Measurements from ENCODE around the gene GOLGA8M.
"Not testable (repeated sequence)": the region's sequence is repeated elsewhere in the genome, so short reads cannot be mapped to it uniquely, and the experiment has no call there.

DNA sequence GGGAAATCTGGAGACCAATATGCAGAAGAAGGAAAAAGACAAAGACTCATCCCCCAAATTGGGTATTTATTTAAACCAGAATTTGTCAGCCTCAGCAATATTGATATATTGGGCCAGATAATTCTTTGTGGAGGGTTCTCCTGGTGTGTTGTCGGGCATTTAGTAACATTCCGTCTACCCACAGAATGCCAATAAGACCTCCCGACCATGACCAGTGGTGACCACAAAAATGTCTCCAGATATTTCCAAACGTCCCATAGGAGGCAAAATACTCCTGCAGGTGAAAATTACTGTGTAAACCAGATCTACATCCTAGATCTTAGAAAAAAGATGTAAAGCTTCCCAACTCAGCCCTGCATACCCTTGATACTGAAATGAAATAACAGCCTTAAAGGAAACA lies 2.0 kb upstream of the GOLGA8M start:
- TF ChIP-seq, protein P1, sequence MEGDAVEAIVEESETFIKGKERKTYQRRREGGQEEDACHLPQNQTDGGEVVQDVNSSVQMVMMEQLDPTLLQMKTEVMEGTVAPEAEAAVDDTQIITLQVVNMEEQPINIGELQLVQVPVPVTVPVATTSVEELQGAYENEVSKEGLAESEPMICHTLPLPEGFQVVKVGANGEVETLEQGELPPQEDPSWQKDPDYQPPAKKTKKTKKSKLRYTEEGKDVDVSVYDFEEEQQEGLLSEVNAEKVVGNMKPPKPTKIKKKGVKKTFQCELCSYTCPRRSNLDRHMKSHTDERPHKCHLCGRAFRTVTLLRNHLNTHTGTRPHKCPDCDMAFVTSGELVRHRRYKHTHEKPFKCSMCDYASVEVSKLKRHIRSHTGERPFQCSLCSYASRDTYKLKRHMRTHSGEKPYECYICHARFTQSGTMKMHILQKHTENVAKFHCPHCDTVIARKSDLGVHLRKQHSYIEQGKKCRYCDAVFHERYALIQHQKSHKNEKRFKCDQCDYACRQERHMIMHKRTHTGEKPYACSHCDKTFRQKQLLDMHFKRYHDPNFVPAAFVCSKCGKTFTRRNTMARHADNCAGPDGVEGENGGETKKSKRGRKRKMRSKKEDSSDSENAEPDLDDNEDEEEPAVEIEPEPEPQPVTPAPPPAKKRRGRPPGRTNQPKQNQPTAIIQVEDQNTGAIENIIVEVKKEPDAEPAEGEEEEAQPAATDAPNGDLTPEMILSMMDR (IDR thresholded peaks at IDR 0.05; ENCODE audit: insufficient read depth, low read length): not testable (repeated sequence)
- not testable (repeated sequence) for TF ChIP-seq POLR2AphosphoS5 (IDR thresholded peaks at IDR 0.05; ENCODE audit: low read depth)
- TF ChIP-seq, protein P2, sequence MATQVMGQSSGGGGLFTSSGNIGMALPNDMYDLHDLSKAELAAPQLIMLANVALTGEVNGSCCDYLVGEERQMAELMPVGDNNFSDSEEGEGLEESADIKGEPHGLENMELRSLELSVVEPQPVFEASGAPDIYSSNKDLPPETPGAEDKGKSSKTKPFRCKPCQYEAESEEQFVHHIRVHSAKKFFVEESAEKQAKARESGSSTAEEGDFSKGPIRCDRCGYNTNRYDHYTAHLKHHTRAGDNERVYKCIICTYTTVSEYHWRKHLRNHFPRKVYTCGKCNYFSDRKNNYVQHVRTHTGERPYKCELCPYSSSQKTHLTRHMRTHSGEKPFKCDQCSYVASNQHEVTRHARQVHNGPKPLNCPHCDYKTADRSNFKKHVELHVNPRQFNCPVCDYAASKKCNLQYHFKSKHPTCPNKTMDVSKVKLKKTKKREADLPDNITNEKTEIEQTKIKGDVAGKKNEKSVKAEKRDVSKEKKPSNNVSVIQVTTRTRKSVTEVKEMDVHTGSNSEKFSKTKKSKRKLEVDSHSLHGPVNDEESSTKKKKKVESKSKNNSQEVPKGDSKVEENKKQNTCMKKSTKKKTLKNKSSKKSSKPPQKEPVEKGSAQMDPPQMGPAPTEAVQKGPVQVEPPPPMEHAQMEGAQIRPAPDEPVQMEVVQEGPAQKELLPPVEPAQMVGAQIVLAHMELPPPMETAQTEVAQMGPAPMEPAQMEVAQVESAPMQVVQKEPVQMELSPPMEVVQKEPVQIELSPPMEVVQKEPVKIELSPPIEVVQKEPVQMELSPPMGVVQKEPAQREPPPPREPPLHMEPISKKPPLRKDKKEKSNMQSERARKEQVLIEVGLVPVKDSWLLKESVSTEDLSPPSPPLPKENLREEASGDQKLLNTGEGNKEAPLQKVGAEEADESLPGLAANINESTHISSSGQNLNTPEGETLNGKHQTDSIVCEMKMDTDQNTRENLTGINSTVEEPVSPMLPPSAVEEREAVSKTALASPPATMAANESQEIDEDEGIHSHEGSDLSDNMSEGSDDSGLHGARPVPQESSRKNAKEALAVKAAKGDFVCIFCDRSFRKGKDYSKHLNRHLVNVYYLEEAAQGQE (IDR thresholded peaks at IDR 0.05; ENCODE audit: insufficient replicate concordance, low read depth): not testable (repeated sequence)
